Ovary (tissue), 3 donors: ENCODE results near the gene MT1F.

Source experiments
- CTCF ChIP-seq, 3 donors: fragments of 450-650 bp in 2 of 3; fragments of 200-600 bp in 1 of 3; IDR thresholded peaks; one replicate each; pipeline versions ENCODE4 v1.5.1 to v1.8.0; 2016 to 2022; ENCODE audit warnings: antibody characterized with exemption in 3 of 3, mild to moderate bottlenecking in 1 of 3
- POLR2A ChIP-seq: fragments of 450-650 bp; IDR thresholded peaks from one replicate; pipeline ENCODE4 v1.6.1; 2017; ENCODE audit warnings: antibody characterized with exemption, mild to moderate bottlenecking, moderate library complexity
- donor health status: DM: no; HTN: no; CAD: no.

GRCh38 chr16:56633535-56633934, 24.2 kb upstream of the MT1F start:
- TF ChIP-seq CTCF (IDR thresholded peaks at IDR 0.05): no peak
- TF ChIP-seq POLR2A: no peak
